Trophoblast cell (in vitro differentiated cells and primary cell): ENCODE data around the gene PYGL.

Experiments
- DNase-seq, 2 donors: peaks; one replicate each; pipeline ENCODE4 v3.0.0-alpha.2; 2016
- H2AFZ ChIP-seq: 2 replicates; pipeline ENCODE4 v1.6.1; 2013; ENCODE audit warnings: low read length, moderate library complexity, mild to moderate bottlenecking; ENCODE audit not compliant: insufficient read depth, poor library complexity
- H2AK5ac ChIP-seq: 2 replicates; pipeline ENCODE4 v1.6.1; 2013; ENCODE audit warnings: mild to moderate bottlenecking, low read length
- H2BK120ac ChIP-seq: 2 replicates; pipeline ENCODE4 v1.6.1; 2013; ENCODE audit warnings: low read length, mild to moderate bottlenecking, moderate library complexity; ENCODE audit not compliant: insufficient read depth, poor library complexity
- H2BK12ac ChIP-seq: 2 replicates; pipeline ENCODE4 v1.6.1; 2013; ENCODE audit warnings: mild to moderate bottlenecking, low read length, moderate library complexity
- H2BK5ac ChIP-seq: 2 replicates; pipeline ENCODE4 v1.6.1; 2013; ENCODE audit warnings: low read length, low read depth, moderate library complexity, mild to moderate bottlenecking; ENCODE audit not compliant: poor library complexity
- H3K14ac ChIP-seq: 2 replicates; pipeline ENCODE4 v1.6.1; 2013; ENCODE audit warnings: mild to moderate bottlenecking, low read length
- H3K18ac ChIP-seq: 2 replicates; pipeline ENCODE4 v1.6.1; 2013; ENCODE audit warnings: mild to moderate bottlenecking, low read length
- H3K23ac ChIP-seq: 2 replicates; pipeline ENCODE4 v1.6.1; 2013; ENCODE audit warnings: low read length
- H3K27ac ChIP-seq: 2 replicates; pipeline ENCODE4 v1.5.1; 2013; ENCODE audit warnings: low read depth, mild to moderate bottlenecking, inconsistent platforms, low read length, moderate library complexity
- H3K27me3 ChIP-seq: 2 replicates; pipeline ENCODE4 v1.6.1; 2013; ENCODE audit warnings: inconsistent platforms, mild to moderate bottlenecking, low read length, moderate library complexity; ENCODE audit not compliant: insufficient read depth
- H3K36me3 ChIP-seq, 2 experiments: 1 replicate in 1 of 2; 2 replicates in 1 of 2; pipeline ENCODE4 v1.6.1; 2013; ENCODE audit warnings: low read length in 2 of 2, mild to moderate bottlenecking in 2 of 2, moderate library complexity in 1 of 2; ENCODE audit not compliant: insufficient read depth in 2 of 2, control insufficient read depth in 1 of 2
- H3K4ac ChIP-seq: 2 replicates; pipeline ENCODE4 v1.6.1; 2013; ENCODE audit warnings: low read depth, mild to moderate bottlenecking, low read length, moderate library complexity
- H3K4me1 ChIP-seq, 2 experiments: 1 replicate in 1 of 2; 2 replicates in 1 of 2; pipeline ENCODE4 v1.6.1; 2013; ENCODE audit warnings: low read length in 2 of 2, mild to moderate bottlenecking in 2 of 2, moderate library complexity in 1 of 2; ENCODE audit not compliant: insufficient read depth in 2 of 2, control insufficient read depth in 1 of 2
- H3K4me2 ChIP-seq: 2 replicates; pipeline ENCODE4 v1.6.1; 2013; ENCODE audit warnings: inconsistent platforms, mild to moderate bottlenecking, low read length, moderate library complexity
- H3K4me3 ChIP-seq: 2 replicates; pipeline ENCODE4 v1.5.1; 2013; ENCODE audit warnings: mild to moderate bottlenecking, low read depth, low read length, inconsistent platforms
- H3K79me1 ChIP-seq: one replicate; pipeline ENCODE4 v1.6.1; 2013; ENCODE audit warnings: low read length
- H3K79me2 ChIP-seq: 2 replicates; pipeline ENCODE4 v1.6.1; 2013; ENCODE audit warnings: low read length, mild to moderate bottlenecking; ENCODE audit not compliant: control insufficient read depth, insufficient read depth, poor library complexity
- H3K9ac ChIP-seq: 2 replicates; pipeline ENCODE4 v1.6.1; 2013; ENCODE audit warnings: mild to moderate bottlenecking, low read length
- H3K9me3 ChIP-seq: 2 replicates; pipeline ENCODE4 v1.6.1; 2013; ENCODE audit warnings: low read depth, mild to moderate bottlenecking, control low read depth, inconsistent platforms, low read length; ENCODE audit not compliant: insufficient read depth
- H4K12ac ChIP-seq: 2 replicates; pipeline ENCODE4 v1.6.1; 2013; ENCODE audit warnings: low read depth, mild to moderate bottlenecking, low read length, moderate library complexity
- H4K8ac ChIP-seq: 2 replicates; pipeline ENCODE4 v1.6.1; 2013; ENCODE audit warnings: low read depth, mild to moderate bottlenecking, low read length, moderate library complexity
- H4K91ac ChIP-seq: one replicate; pipeline ENCODE4 v1.6.1; 2013; ENCODE audit warnings: low read depth, mild to moderate bottlenecking, low read length, moderate library complexity
- WGBS: extraction: QIAGEN DNeasy Blood & Tissue Kit; methylation state at CpG from one replicate; pipeline ENCODE4 v1.1.7; 2013; ENCODE audit warnings: missing lambda C conversion rate; ENCODE audit not compliant: insufficient read length, insufficient coverage; ENCODE audit errors: extremely low coverage; 5-methylcytosine and 5-hydroxymethylcytosine counted together

The PYGL gene

GRCh38 chr14:50979941-50980850 lies 35.9 kb upstream of the PYGL start:
- no peaks in the 10 kb centered on the region for H3K79me1 ChIP-seq
- H2AFZ ChIP-seq: no peak overlapping the region
- peak in 1 of 2 donors; percentile 77 for DNase-seq

GRCh38 chr14:50978888-50979287 lies 34.6 kb upstream of the PYGL start:
- Histone ChIP-seq H4K12ac (no peak overlapping the region), H3K4ac (no peak overlapping the region), H2BK12ac (no peak overlapping the region), H4K91ac (no peak overlapping the region), H3K4me1 (no peaks in the 10 kb centered on the region), H3K27me3 (no peaks in the 10 kb centered on the region), H3K79me2 (no peaks in the 10 kb centered on the region), H3K14ac (no peak overlapping the region), H3K79me1 (no peaks in the 10 kb centered on the region), H3K4me3 (no peak overlapping the region), H3K18ac (no peak overlapping the region), H3K27ac (no peak overlapping the region), H3K9ac (peak overlapping the region; percentile 41), H2AFZ (no peak overlapping the region), H3K23ac (no peak overlapping the region), H3K36me3 (no peaks in the 10 kb centered on the region), H3K4me2 (no peak overlapping the region), H4K8ac (no peak overlapping the region), H2BK120ac (no peak overlapping the region), H3K9me3 (peaks cover 8% of the 10 kb centered on the region), H2BK5ac (no peak overlapping the region), H2AK5ac (no peak overlapping the region)
- no peak for DNase-seq
- WGBS: no CpG with 5 or more reads among the region's 4 CpGs

More at GRCh38 chr14:50979941-50980850, 35.9 kb upstream of the PYGL start:
- no peaks in the 10 kb centered on the region for H3K79me2 ChIP-seq
- no peak overlapping the region for H4K91ac ChIP-seq
- no peak overlapping the region for H3K4me2 ChIP-seq
- no peaks in the 10 kb centered on the region for H3K4me1 ChIP-seq
- H2BK12ac ChIP-seq: no peak overlapping the region
- no peak overlapping the region for H2BK120ac ChIP-seq
- H3K27me3 ChIP-seq: no peaks in the 10 kb centered on the region
- H4K8ac ChIP-seq: no peak overlapping the region
- no peaks in the 10 kb centered on the region for H3K36me3 ChIP-seq
- H3K18ac ChIP-seq: no peak overlapping the region
- WGBS: no CpG with 5 or more reads among the region's 5 CpGs
- H3K4ac ChIP-seq: no peak overlapping the region
- H2AK5ac ChIP-seq: no peak overlapping the region
- no peak overlapping the region for H3K9ac ChIP-seq
- no peak overlapping the region for H3K14ac ChIP-seq
- H3K23ac ChIP-seq: no peak overlapping the region
- H3K9me3 ChIP-seq: peaks cover 8% of the 10 kb centered on the region
- no peak overlapping the region for H4K12ac ChIP-seq
- no peak overlapping the region for H3K4me3 ChIP-seq
- no peak overlapping the region for H2BK5ac ChIP-seq
- H3K27ac ChIP-seq: no peak overlapping the region

- Histone ChIP-seq H3K9ac (no peak overlapping the region), H4K91ac (no peak overlapping the region), H3K23ac (no peak overlapping the region), H3K4me2 (no peak overlapping the region), H4K12ac (no peak overlapping the region), H3K9me3 (peaks cover 8% of the 10 kb centered on the region), H2AFZ (no peak overlapping the region), H3K27ac (no peak overlapping the region), H3K14ac (no peak overlapping the region), H3K79me1 (no peaks in the 10 kb centered on the region), H2AK5ac (no peak overlapping the region), H3K4me3 (no peak overlapping the region), H2BK5ac (no peak overlapping the region), H3K18ac (no peak overlapping the region), H3K79me2 (no peaks in the 10 kb centered on the region), H3K27me3 (no peaks in the 10 kb centered on the region), H2BK120ac (no peak overlapping the region), H2BK12ac (no peak overlapping the region), H3K4ac (no peak overlapping the region), H3K4me1 (no peaks in the 10 kb centered on the region), H4K8ac (no peak overlapping the region), H3K36me3 (no peaks in the 10 kb centered on the region)
- peak in 1 of 2 donors; percentile 12 for DNase-seq
- WGBS: no CpG with 5 or more reads among the region's 3 CpGs
Measured at GRCh38 chr14:50978529-50978871, 34.2 kb upstream of the PYGL start.

GRCh38 chr14:50977863-50978528 lies 33.7 kb upstream of the PYGL start:
- Histone ChIP-seq H2BK12ac (no peak overlapping the region), H4K91ac (no peak overlapping the region), H3K9me3 (peaks cover 8% of the 10 kb centered on the region), H3K79me1 (no peaks in the 10 kb centered on the region), H3K14ac (no peak overlapping the region), H3K23ac (no peak overlapping the region), H4K8ac (no peak overlapping the region), H2AFZ (no peak overlapping the region), H2BK120ac (no peak overlapping the region), H3K4ac (no peak overlapping the region), H3K79me2 (no peaks in the 10 kb centered on the region), H3K4me2 (no peak overlapping the region), H3K4me3 (no peak overlapping the region), H3K9ac (no peak overlapping the region), H3K4me1 (no peaks in the 10 kb centered on the region), H2AK5ac (no peak overlapping the region), H3K27ac (no peak overlapping the region), H2BK5ac (no peak overlapping the region), H3K18ac (no peak overlapping the region), H3K36me3 (no peaks in the 10 kb centered on the region), H3K27me3 (no peaks in the 10 kb centered on the region), H4K12ac (no peak overlapping the region)
- DNase-seq: peak in 1 of 2 donors; percentile 14
- WGBS: no CpG with 5 or more reads among the region's 3 CpGs
